Gastrocnemius medialis (tissue), 4 donors: ENCODE data around the gene PLA2G2E. TPM values are rescaled to one million over a fixed set of nuclear protein-coding genes. Genes with fewer than 3 reads are reported as not detected.
A peak's percentile ranks its signal among the peaks of the same experiment; 100 is the strongest.

Experiments
- ATAC-seq, 2 donors: fragments of 150-250 bp; one replicate each; pipeline ENCODE4 v1.9.1; 2016
- DNase-seq, 2 donors: peaks; one replicate each; pipeline ENCODE4 v3.0.0-alpha.2; 2019
- H3K27ac ChIP-seq, 4 donors: fragments of 200-600 bp; sonication (generic); 1 replicate in 1 of 4; 2 replicates in 3 of 4; pipeline ENCODE4 v1.5.1; 2016 to 2018; ENCODE audit warnings: mild to moderate bottlenecking in 2 of 4, moderate library complexity in 1 of 4
- H3K27me3 ChIP-seq, 3 donors: fragments of 200-600 bp; sonication (generic) in 2 of 3; 1 replicate in 1 of 3; 2 replicates in 2 of 3; pipeline versions ENCODE4 v1.5.1 to v1.6.0; 2016 to 2019; ENCODE audit warnings: mild to moderate bottlenecking in 1 of 3, moderate library complexity in 1 of 3
- H3K36me3 ChIP-seq, 2 donors: fragments of 200-600 bp; sonication (generic) in 1 of 2; one replicate each; pipeline ENCODE4 v1.5.1; 2017 to 2018
- H3K4me1 ChIP-seq, 2 donors: fragments of 200-600 bp; sonication (generic) in 1 of 2; one replicate each; pipeline ENCODE4 v1.5.1; 2016 to 2017; ENCODE audit warnings: mild to moderate bottlenecking in 2 of 2
- H3K4me3 ChIP-seq, 4 donors: fragments of 200-600 bp; sonication (generic) in 3 of 4; 1 replicate in 1 of 4; 2 replicates in 3 of 4; pipeline ENCODE4 v1.5.1; 2016 to 2019; ENCODE audit warnings: mild to moderate bottlenecking in 2 of 4
- H3K9me3 ChIP-seq, 3 donors: fragments of 200-600 bp; sonication (generic) in 2 of 3; 1 replicate in 1 of 3; 2 replicates in 2 of 3; pipeline ENCODE4 v1.5.1; 2016 to 2019
- POLR2A ChIP-seq, 2 donors: fragments of 450-650 bp; IDR thresholded peaks; one replicate each; pipeline ENCODE4 v1.6.1; 2017; ENCODE audit warnings: antibody characterized with exemption in 2 of 2, mild to moderate bottlenecking in 2 of 2, moderate library complexity in 2 of 2
- in situ Hi-C, 4 donors: fragments of 200-750 bp; cut with MboI; loops; one replicate each; pipeline versions ENCODE4 v1.15.0 to v1.8.0; 2017; ENCODE audit warnings: low sequenced_read_pairs in 4 of 4
- intact Hi-C: fragments of 100-400 bp; cut with DNase I; formaldehyde crosslinking; loops from one replicate; pipeline ENCODE4 v1.15.1; 2023; ENCODE audit warnings: low total_unique reads
- total RNA-seq, 4 donors: library from RNA; depleted of rRNA; stranded (reverse); fragments of >200 nt; gene quantifications; one replicate each; pipeline versions ENCODE4 v1.1.0 to v1.2.3, GENCODE V29; 2016
- TF ChIP-seq, protein P1 (sequence below), 5 experiments: fragments of 450-650 bp in 3 of 5; fragments of 200-600 bp in 2 of 5; sonication (generic) in 2 of 5; IDR thresholded peaks in 4 of 5; conservative IDR thresholded peaks in 1 of 5; 1 replicate in 4 of 5; 2 replicates in 1 of 5; pipeline ENCODE4 v1.5.1; 2016 to 2019; ENCODE audit warnings: antibody characterized with exemption in 5 of 5, mild to moderate bottlenecking in 3 of 5, moderate library complexity in 3 of 5

The PLA2G2E gene
- total RNA-seq, 4 donors from 2014 or later, result not detected

DNA sequence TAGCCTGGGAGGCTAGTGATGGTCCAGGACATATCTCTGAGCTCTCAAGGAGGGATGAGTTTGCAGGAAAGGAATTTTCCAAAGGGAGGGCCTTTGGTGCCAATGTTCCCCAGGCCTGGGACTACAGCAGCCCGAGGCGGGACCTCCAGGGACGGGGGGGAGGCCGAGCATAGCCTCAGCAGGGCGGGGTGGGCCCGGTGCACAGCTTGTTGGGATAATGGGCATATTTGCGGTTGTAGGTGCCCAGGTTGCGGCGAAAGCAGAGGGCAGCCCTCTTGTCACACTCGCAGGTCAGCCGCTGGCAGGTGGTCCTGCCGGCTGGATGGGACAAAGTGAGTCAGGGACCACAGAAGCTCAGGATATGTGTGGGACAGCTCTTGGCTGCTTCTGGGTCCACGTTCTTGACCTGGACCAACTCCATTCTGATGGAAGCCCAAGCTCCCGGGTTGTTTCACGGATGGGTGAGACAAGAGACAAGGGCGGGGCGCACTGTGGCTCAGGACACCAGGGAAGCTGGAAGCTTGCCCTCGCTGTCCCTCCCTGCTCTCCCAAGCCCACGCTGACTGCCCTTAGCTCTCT is 3.2 kb downstream of the PLA2G2E start:
- in situ Hi-C loops, result no loop called here
- intact Hi-C loops, result no loop called here
- Histone ChIP-seq H3K9me3 (no peaks in the 10 kb centered on the region), H3K36me3 (no peaks in the 10 kb centered on the region), H3K4me3 (no peak overlapping the region), H3K27me3 (no peaks in the 10 kb centered on the region), H3K4me1 (no peaks in the 10 kb centered on the region), H3K27ac (no peak overlapping the region)
- ATAC-seq, result no peak
- no peak for TF ChIP-seq POLR2A (IDR thresholded peaks at IDR 0.05)
- TF ChIP-seq, protein P1, sequence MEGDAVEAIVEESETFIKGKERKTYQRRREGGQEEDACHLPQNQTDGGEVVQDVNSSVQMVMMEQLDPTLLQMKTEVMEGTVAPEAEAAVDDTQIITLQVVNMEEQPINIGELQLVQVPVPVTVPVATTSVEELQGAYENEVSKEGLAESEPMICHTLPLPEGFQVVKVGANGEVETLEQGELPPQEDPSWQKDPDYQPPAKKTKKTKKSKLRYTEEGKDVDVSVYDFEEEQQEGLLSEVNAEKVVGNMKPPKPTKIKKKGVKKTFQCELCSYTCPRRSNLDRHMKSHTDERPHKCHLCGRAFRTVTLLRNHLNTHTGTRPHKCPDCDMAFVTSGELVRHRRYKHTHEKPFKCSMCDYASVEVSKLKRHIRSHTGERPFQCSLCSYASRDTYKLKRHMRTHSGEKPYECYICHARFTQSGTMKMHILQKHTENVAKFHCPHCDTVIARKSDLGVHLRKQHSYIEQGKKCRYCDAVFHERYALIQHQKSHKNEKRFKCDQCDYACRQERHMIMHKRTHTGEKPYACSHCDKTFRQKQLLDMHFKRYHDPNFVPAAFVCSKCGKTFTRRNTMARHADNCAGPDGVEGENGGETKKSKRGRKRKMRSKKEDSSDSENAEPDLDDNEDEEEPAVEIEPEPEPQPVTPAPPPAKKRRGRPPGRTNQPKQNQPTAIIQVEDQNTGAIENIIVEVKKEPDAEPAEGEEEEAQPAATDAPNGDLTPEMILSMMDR (IDR thresholded peaks at IDR 0.05 in 4 of 5, conservative IDR thresholded peaks at IDR 0.05 in 1 of 5), result no peak
- no peak for DNase-seq

DNA sequence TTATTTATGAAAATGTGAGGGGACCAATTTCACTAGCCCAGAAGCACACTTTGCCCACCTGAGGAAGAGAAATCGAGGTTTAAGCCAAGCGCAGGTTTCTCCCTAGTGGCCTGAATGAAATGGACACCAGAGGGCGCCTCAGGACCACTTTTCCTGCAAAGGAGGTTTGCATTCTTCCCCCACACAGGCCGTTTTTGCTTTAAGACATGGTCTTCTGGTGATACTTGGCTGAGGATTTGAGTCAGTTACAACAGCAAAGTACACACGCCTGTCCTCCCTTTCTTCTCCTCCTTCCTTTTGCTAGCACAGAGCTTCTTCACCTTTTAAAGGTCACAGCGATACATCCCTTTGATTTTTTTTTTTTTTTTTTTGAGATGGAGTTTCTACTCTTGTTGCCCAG is 5.4 kb downstream of the PLA2G2E start:
- ATAC-seq (peak; percentile 66 to 77), DNase-seq (peak; percentile 38 to 62)
- intact Hi-C loops, result loop anchor here (1.0 kb wide), 3 partner anchors 234 to 575 kb away; no protein-coding TSS in a partner anchor
- in situ Hi-C loops, result loop anchor here (5.0 to 10.0 kb wide), 4 partner anchors 229 to 577 kb away; no protein-coding TSS in a partner anchor
- no peak for TF ChIP-seq POLR2A (IDR thresholded peaks at IDR 0.05)
- TF ChIP-seq, protein P1 (IDR thresholded peaks at IDR 0.05 in 4 of 5, conservative IDR thresholded peaks at IDR 0.05 in 1 of 5), result peak; percentile 70 to 88 (median 81)
- Histone ChIP-seq H3K27me3 (no peaks in the 10 kb centered on the region), H3K9me3 (no peaks in the 10 kb centered on the region), H3K4me3 (no peak overlapping the region), H3K27ac (no peak overlapping the region), H3K4me1 (no peaks in the 10 kb centered on the region), H3K36me3 (peaks cover 0 to 13% of the 10 kb centered on the region in 2 donors)

DNA sequence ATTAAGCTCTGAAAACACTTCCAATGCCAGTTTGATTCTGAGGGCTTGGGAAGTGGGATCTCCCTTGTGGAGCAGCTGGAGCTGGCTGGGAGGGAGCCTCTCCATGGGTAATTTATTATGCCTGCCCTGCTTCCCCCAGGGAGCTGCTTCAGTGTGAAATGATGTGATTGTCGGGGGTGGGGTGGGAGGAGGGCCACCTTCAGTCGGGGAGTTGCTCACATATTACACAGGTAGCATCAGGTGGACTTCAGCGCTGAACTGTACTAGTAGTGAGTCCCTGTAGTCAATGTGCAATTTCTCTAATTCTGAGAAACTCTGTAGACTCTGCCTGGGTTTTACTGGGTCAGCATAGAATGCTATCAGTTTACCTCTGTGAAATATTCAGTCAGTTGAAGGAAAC is 12.8 kb downstream of the PLA2G2E start:
- Histone ChIP-seq H3K27me3 (no peaks in the 10 kb centered on the region), H3K4me1 (no peaks in the 10 kb centered on the region), H3K27ac (no peak overlapping the region), H3K4me3 (no peak overlapping the region), H3K36me3 (peaks cover 0 to 75% of the 10 kb centered on the region in 2 donors), H3K9me3 (no peaks in the 10 kb centered on the region)
- intact Hi-C loops (no loop called here), in situ Hi-C loops (loop anchor here (5.0 to 10.0 kb wide), 4 partner anchors 244 to 584 kb away; no protein-coding TSS in a partner anchor)
- ATAC-seq (no peak), DNase-seq (no peak)
- TF ChIP-seq, protein P1 (IDR thresholded peaks at IDR 0.05 in 4 of 5, conservative IDR thresholded peaks at IDR 0.05 in 1 of 5), result no peak
- TF ChIP-seq POLR2A (IDR thresholded peaks at IDR 0.05), result no peak

DNA sequence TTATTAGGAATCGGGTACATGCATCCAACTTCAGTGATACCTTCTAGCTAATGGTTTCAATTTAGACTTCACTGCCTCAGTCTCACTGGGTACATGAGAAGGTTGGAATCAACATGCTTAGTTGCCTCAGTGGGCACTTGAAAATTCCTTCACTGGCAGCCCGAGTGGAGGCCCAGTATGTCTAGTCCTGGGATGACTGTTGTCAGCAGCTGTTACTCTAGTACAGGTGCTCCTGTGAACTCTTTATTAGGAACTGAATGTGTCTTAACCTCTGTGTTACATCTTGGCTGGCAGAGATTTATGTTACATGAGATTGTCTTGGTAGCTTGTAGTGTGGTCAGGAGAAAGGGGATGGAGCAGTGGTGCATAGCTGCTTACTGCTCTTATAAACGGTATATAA is 13.4 kb downstream of the PLA2G2E start:
- intact Hi-C loops, result no loop called here
- DNase-seq, result no peak
- H3K4me3 ChIP-seq, result no peak overlapping the region
- H3K27ac ChIP-seq, result no peak overlapping the region
- no peaks in the 10 kb centered on the region for H3K4me1 ChIP-seq
- H3K36me3 ChIP-seq, result peaks cover 0 to 80% of the 10 kb centered on the region in 2 donors
- H3K27me3 ChIP-seq, result no peaks in the 10 kb centered on the region
- in situ Hi-C loops, result loop anchor here (5.0 to 10.0 kb wide), 4 partner anchors 245 to 585 kb away; no protein-coding TSS in a partner anchor
- TF ChIP-seq, protein P1 (IDR thresholded peaks at IDR 0.05 in 4 of 5, conservative IDR thresholded peaks at IDR 0.05 in 1 of 5), result no peak
- no peak for ATAC-seq
- H3K9me3 ChIP-seq, result no peaks in the 10 kb centered on the region
